ENCODE data around the gene YPEL3. TPM values are rescaled to one million over a fixed set of nuclear protein-coding genes. Genes with fewer than 3 reads are reported as not detected.

YPEL3 gene
- total RNA-seq, 1 experiment from 2014 or later, result 52.7 TPM

- no peak overlapping the region for H3K27ac Mint-ChIP-seq
- DNase-seq (ENCODE audit: low spot score), result no peak
- ChIA-PET CTCF (interaction anchor here (1.7 to 2.3 kb wide), 2 partner anchors 9 to 15 kb away, joined by 4 to 10 read pairs; no protein-coding TSS in a partner anchor), POLR2A (no interaction called here)
- no peak for TF ChIP-seq E2F4 (CRISPR knock-in tag; IDR thresholded peaks at IDR 0.05; ENCODE audit: borderline replicate concordance, low read depth)
- no peak for TF ChIP-seq GTF2I (CRISPR knock-in tag; conservative IDR thresholded peaks at IDR 0.05)
- TF ChIP-seq HMGXB4 (CRISPR knock-in tag; IDR thresholded peaks at IDR 0.05), result no peak
- TF ChIP-seq MXD4 (CRISPR knock-in tag; IDR thresholded peaks at IDR 0.05; ENCODE audit: borderline replicate concordance), result no peak
- H3K9me3 Mint-ChIP-seq, result no peaks in the 10 kb centered on the region
- no peaks in the 10 kb centered on the region for H3K4me1 Mint-ChIP-seq
- no peak overlapping the region for H3K4me3 Mint-ChIP-seq
- peaks cover 34% of the 10 kb centered on the region for H3K27me3 Mint-ChIP-seq (ENCODE audit: low read depth)
- no peaks in the 10 kb centered on the region for H3K36me3 Mint-ChIP-seq
- ATAC-seq, result no peak
Observed at GRCh38 chr16:30046588-30046987, 49.4 kb downstream of the YPEL3 start.

- no peaks in the 10 kb centered on the region for H3K9me3 Mint-ChIP-seq
- H3K4me3 Mint-ChIP-seq, result no peak overlapping the region
- no peak for ATAC-seq
- peaks cover 32% of the 10 kb centered on the region for H3K27me3 Mint-ChIP-seq (ENCODE audit: low read depth)
- H3K27ac Mint-ChIP-seq, result no peak overlapping the region
- CTCF ChIA-PET, result interaction anchor here (2.3 kb wide), 1 partner anchor 14 kb away, joined by 10 read pairs; no protein-coding TSS in a partner anchor
- H3K4me1 Mint-ChIP-seq, result no peaks in the 10 kb centered on the region
- POLR2A ChIA-PET, result no interaction called here
- TF ChIP-seq ZNF263 (CRISPR knock-in tag; IDR thresholded peaks at IDR 0.05; ENCODE audit: low read depth), result no peak
- TF ChIP-seq E2F5 (CRISPR knock-in tag; IDR thresholded peaks at IDR 0.05), result no peak
- no peak for TF ChIP-seq ATF6 (CRISPR knock-in tag; IDR thresholded peaks at IDR 0.05)
- no peak for TF ChIP-seq MLX (CRISPR knock-in tag; IDR thresholded peaks at IDR 0.05)
- no peak for TF ChIP-seq ESRRA (CRISPR knock-in tag; IDR thresholded peaks at IDR 0.05; ENCODE audit: borderline replicate concordance)
- TF ChIP-seq ZNF512 (CRISPR knock-in tag; IDR thresholded peaks at IDR 0.05; ENCODE audit: borderline replicate concordance), result no peak
- no peak for TF ChIP-seq PREB (CRISPR knock-in tag; IDR thresholded peaks at IDR 0.05; ENCODE audit: borderline replicate concordance)
- TF ChIP-seq NR2C2 (CRISPR knock-in tag; IDR thresholded peaks at IDR 0.05), result no peak
- TF ChIP-seq ZNF423 (CRISPR knock-in tag; IDR thresholded peaks at IDR 0.05), result no peak
- no peak for TF ChIP-seq SMAD4 (CRISPR knock-in tag; IDR thresholded peaks at IDR 0.05)
- no peak for TF ChIP-seq NR3C1 (CRISPR knock-in tag; conservative IDR thresholded peaks at IDR 0.05; ENCODE audit: low read depth)
- no peak for TF ChIP-seq ATF3 (CRISPR knock-in tag; conservative IDR thresholded peaks at IDR 0.05)
- TF ChIP-seq NFATC4 (CRISPR knock-in tag; IDR thresholded peaks at IDR 0.05), result no peak
- no peak for TF ChIP-seq ERG (CRISPR knock-in tag; IDR thresholded peaks at IDR 0.05)
- no peak for TF ChIP-seq ZNF425 (CRISPR knock-in tag; conservative IDR thresholded peaks at IDR 0.05)
- DNase-seq (ENCODE audit: low spot score), result no peak
- H3K36me3 Mint-ChIP-seq, result no peaks in the 10 kb centered on the region
Observed at GRCh38 chr16:30046178-30046577, 49.8 kb downstream of the YPEL3 start.

Measured in WTC11 (cell line).